HEK293 (cell line): Measurements from ENCODE around the gene TBX10.
A peak's percentile ranks its signal among the peaks of the same experiment; 100 is the strongest.

ENCODE experiments used
- CTCF ChIA-PET: fragments of 350-600 bp; formaldehyde crosslinking; extraction: SDS; loops from one replicate; lab custom pipeline; 2021; ENCODE audit warnings: antibody characterized with exemption; lab: Yijun Ruan, JAX
- POLR2A ChIA-PET: fragments of 300-600 bp; formaldehyde crosslinking; extraction: SDS; loops from one replicate; lab custom pipeline; 2020; ENCODE audit warnings: antibody characterized with exemption, inconsistent platforms; lab: Yijun Ruan, JAX
- H3K27ac ChIP-seq: fragments of 200-500 bp; sonication (Bioruptor generic); 2 replicates; pipeline ENCODE4 v1.5.1; 2014; ENCODE audit warnings: low read depth, low read length, control low read depth, inconsistent platforms; ENCODE audit errors: extremely low read depth
- H3K36me3 ChIP-seq, 2 experiments: fragments of 200-500 bp in 1 of 2; sonication (Bioruptor generic) in 1 of 2; 1 replicate in 1 of 2; 2 replicates in 1 of 2; pipeline ENCODE4 v1.5.1; 2014 to 2017; ENCODE audit warnings: inconsistent platforms in 2 of 2, low read length in 2 of 2; ENCODE audit not compliant: control insufficient read depth in 2 of 2, insufficient read depth in 1 of 2
- H3K4me1 ChIP-seq: fragments of 200-500 bp; sonication (Bioruptor generic); 2 replicates; pipeline ENCODE4 v1.5.1; 2014; ENCODE audit warnings: mild to moderate bottlenecking, low read length, inconsistent platforms; ENCODE audit not compliant: control insufficient read depth, insufficient read depth
- H3K4me3 ChIP-seq: 2 replicates; pipeline ENCODE4 v1.5.1; 2011; ENCODE audit warnings: low read depth, mild to moderate bottlenecking, control low read depth, low read length, moderate library complexity
- H3K9me3 ChIP-seq: fragments of 200-500 bp; sonication (Bioruptor generic); 2 replicates; pipeline ENCODE4 v1.5.1; 2014; ENCODE audit warnings: low read depth, low read length, inconsistent platforms; ENCODE audit not compliant: control insufficient read depth, insufficient read depth
- BCL6B ChIP-seq: fragments of 450-650 bp; formaldehyde crosslinking; IDR thresholded peaks from 2 replicates; pipeline ENCODE4 v1.5.1; 2017; ENCODE audit warnings: missing biosample characterization, missing genetic modification characterization
- ELK4 ChIP-seq: IDR thresholded peaks from 2 replicates; pipeline ENCODE4 v1.6.1; 2011; ENCODE audit warnings: mild to moderate bottlenecking, low read depth, low read length, borderline replicate concordance
- GLI2 ChIP-seq: fragments of 450-650 bp; formaldehyde crosslinking; IDR thresholded peaks from 2 replicates; pipeline ENCODE4; 2017; ENCODE audit warnings: missing biosample characterization, missing genetic modification characterization, low read depth, borderline replicate concordance
- MEIS1 ChIP-seq: sonication (generic); formaldehyde crosslinking; IDR thresholded peaks from 2 replicates; pipeline ENCODE4 v1.8.1; 2022; ENCODE audit warnings: missing genetic modification reagents, mild to moderate bottlenecking, borderline replicate concordance
- SALL2 ChIP-seq: fragments of 450-650 bp; formaldehyde crosslinking; IDR thresholded peaks from 2 replicates; pipeline ENCODE4 v1.5.0; 2017; ENCODE audit warnings: missing biosample characterization, mild to moderate bottlenecking, missing genetic modification characterization, borderline replicate concordance
- SCRT1 ChIP-seq: fragments of 450-650 bp; formaldehyde crosslinking; IDR thresholded peaks from 2 replicates; pipeline ENCODE4 v1.5.1; 2016; ENCODE audit warnings: missing biosample characterization, missing genetic modification characterization, borderline replicate concordance
- SP2 ChIP-seq: fragments of 450-650 bp; formaldehyde crosslinking; IDR thresholded peaks from 2 replicates; pipeline ENCODE4 v1.5.1; 2016; ENCODE audit warnings: missing biosample characterization, missing genetic modification characterization
- ZFP37 ChIP-seq: fragments of 450-650 bp; formaldehyde crosslinking; IDR thresholded peaks from 2 replicates; pipeline ENCODE4 v1.5.1; 2016; ENCODE audit warnings: missing biosample characterization, missing genetic modification characterization
- ZNF16 ChIP-seq: fragments of 450-650 bp; formaldehyde crosslinking; IDR thresholded peaks from 2 replicates; pipeline ENCODE4 v1.5.1; 2016; ENCODE audit warnings: low read depth, missing biosample characterization, missing genetic modification characterization
- ZNF211 ChIP-seq: fragments of 450-650 bp; formaldehyde crosslinking; IDR thresholded peaks from 2 replicates; pipeline ENCODE4 v1.5.1; 2016; ENCODE audit warnings: low read depth, missing biosample characterization, missing genetic modification characterization
- ZNF280C ChIP-seq: fragments of 450-650 bp; formaldehyde crosslinking; IDR thresholded peaks from 2 replicates; pipeline ENCODE4 v1.5.1; 2016; ENCODE audit warnings: missing biosample characterization, missing genetic modification characterization
- ZNF433 ChIP-seq: fragments of 450-650 bp; formaldehyde crosslinking; IDR thresholded peaks from 2 replicates; pipeline ENCODE4 v1.5.1; 2016; ENCODE audit warnings: missing biosample characterization, missing genetic modification characterization, low read depth
- ZNF473 ChIP-seq: fragments of 450-650 bp; formaldehyde crosslinking; IDR thresholded peaks from 2 replicates; pipeline ENCODE4 v1.5.1; 2017; ENCODE audit warnings: missing biosample characterization, missing genetic modification characterization
- ZNF48 ChIP-seq: fragments of 450-650 bp; formaldehyde crosslinking; IDR thresholded peaks from 2 replicates; pipeline ENCODE4 v1.5.1; 2016; ENCODE audit warnings: missing biosample characterization, missing genetic modification characterization
- ZNF488 ChIP-seq: fragments of 450-650 bp; formaldehyde crosslinking; IDR thresholded peaks from 2 replicates; pipeline ENCODE4 v1.5.1; 2016; ENCODE audit warnings: missing biosample characterization, missing genetic modification characterization
- ZNF521 ChIP-seq: fragments of 450-650 bp; formaldehyde crosslinking; IDR thresholded peaks from 2 replicates; pipeline ENCODE4 v1.5.1; 2017; ENCODE audit warnings: missing biosample characterization, mild to moderate bottlenecking, missing genetic modification characterization
- ZNF76 ChIP-seq: fragments of 450-650 bp; formaldehyde crosslinking; IDR thresholded peaks from 2 replicates; pipeline ENCODE4; 2016; ENCODE audit warnings: low read depth, missing biosample characterization, missing genetic modification characterization, borderline replicate concordance

Gene TBX10

GRCh38 chr11:67671211-67671520 is 31.6 kb upstream of the TBX10 start (continued):
- TF ChIP-seq ZNF280C (tag by site-specific recombination) (no peak), ZNF433 (tag by site-specific recombination) (no peak), ZNF76 (tag by site-specific recombination) (no peak), MEIS1 (no peak), ZNF473 (no peak), ZNF211 (tag by site-specific recombination) (no peak), SP2 (no peak), ZNF48 (tag by site-specific recombination) (no peak), ZFP37 (no peak)

GRCh38 chr11:67670316-67671210 is 31.0 kb upstream of the TBX10 start:
- Histone ChIP-seq H3K27ac (no peak overlapping the region), H3K4me3 (no peak overlapping the region), H3K4me1 (no peaks in the 10 kb centered on the region), H3K9me3 (no peaks in the 10 kb centered on the region), H3K36me3 (no peaks in the 10 kb centered on the region)
- ChIA-PET POLR2A (no interaction called here), CTCF (interaction anchor here (0.7 to 1.4 kb wide), 4 partner anchors 11 to 210 kb away, joined by 3 to 4 read pairs (median 3); no protein-coding TSS in a partner anchor)
- TF ChIP-seq ZNF16 = peak; percentile 52; the same call in 1 of the 2 replicates
- no peak for TF ChIP-seq ZNF521 (tag by site-specific recombination)

- POLR2A ChIA-PET = interaction anchor here (0.6 kb wide), 1 partner anchor 581 kb away, joined by 3 read pairs; no protein-coding TSS in a partner anchor
- CTCF ChIA-PET = no interaction called here
- no peak overlapping the region for H3K27ac ChIP-seq
- TF ChIP-seq GLI2 (no peak), BCL6B (no peak), ELK4 (no peak), SCRT1 (tag by site-specific recombination) (no peak), ZNF488 (tag by site-specific recombination) (no peak), SALL2 (tag by site-specific recombination) (no peak)
- H3K4me1 ChIP-seq = no peaks in the 10 kb centered on the region
- H3K4me3 ChIP-seq = no peak overlapping the region
- no peaks in the 10 kb centered on the region for H3K36me3 ChIP-seq
- no peaks in the 10 kb centered on the region for H3K9me3 ChIP-seq
Observed at GRCh38 chr11:67668192-67668551, 28.6 kb upstream of the TBX10 start.
